Activated T-cell treated with anti-CD3 and anti-CD28 coated beads, Interleukin-2, amount 50 U/mL, for 48 hours (primary cell): ENCODE results near the gene CT83.

ENCODE experiments used
- DNase-seq, 2 experiments: peaks; one replicate each; pipeline ENCODE4 v3.0.0-alpha.2; 2020

Gene CT83, protein sequence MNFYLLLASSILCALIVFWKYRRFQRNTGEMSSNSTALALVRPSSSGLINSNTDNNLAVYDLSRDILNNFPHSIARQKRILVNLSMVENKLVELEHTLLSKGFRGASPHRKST

DNA sequence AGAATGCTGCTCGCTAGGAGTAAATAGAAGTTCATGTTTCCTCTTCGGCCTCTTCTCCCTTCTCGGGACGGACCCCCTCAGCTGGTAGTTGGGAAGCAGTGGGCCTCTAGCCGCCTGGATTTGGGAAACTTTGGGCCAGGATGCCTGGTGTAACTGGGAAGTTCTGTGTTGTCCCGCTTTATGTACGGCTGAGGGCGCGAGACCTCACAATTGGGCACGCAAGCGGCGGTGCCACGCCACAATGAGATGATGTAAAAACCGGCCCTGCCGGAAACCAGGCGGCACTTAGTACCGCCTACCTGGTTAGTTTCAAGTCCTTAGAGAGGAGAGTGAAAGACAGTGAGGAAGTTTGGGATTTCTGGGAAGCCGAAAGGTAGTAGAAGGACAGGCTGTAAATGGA, at the start of gene CT83:
Gene CT83, minus strand, starts transcription at position 155 of the 400 bp plus-strand sequence. Its CDS starts 120 bp downstream, at position 35.
- DNase-seq = no peak

DNA sequence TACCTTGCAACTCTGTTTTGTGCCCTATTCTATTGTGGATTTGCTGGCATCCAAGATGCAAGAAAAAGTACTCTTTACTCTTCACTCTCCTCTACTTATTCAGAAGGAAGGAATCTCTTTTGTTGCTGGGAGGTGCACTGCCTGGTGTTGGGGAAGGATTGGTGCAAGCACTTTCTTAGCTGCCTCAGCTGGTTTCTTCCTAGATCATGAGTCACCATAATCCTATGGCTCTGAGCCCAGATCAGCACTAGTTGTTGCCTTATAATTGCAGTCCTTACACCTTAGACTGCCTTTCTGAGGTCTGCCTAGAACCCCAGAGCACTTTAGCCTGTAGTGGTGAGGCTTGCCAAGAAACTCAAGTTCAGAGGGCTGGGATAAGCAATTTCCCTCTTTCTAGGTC, 37.0 kb upstream of the CT83 start:
- no peak for DNase-seq

DNA sequence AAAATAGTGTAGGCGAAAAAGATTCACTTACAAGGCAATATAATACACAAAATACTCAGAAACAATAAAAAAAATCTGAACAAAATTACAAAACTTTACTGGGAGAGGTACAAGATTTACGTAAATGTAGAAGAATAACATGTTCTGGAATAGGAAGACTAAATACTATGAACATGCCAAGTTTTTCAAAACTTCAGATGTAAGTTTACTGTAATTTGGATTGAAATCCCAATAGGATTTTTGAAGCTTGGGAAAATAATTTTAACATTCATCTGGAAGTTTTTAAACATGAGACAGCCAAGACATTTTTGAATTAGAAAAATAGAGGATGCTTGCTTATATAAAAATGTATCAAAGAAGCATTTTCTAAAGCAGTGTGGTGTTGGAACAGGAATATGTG, 30.5 kb upstream of the CT83 start:
- no peak for DNase-seq

DNA sequence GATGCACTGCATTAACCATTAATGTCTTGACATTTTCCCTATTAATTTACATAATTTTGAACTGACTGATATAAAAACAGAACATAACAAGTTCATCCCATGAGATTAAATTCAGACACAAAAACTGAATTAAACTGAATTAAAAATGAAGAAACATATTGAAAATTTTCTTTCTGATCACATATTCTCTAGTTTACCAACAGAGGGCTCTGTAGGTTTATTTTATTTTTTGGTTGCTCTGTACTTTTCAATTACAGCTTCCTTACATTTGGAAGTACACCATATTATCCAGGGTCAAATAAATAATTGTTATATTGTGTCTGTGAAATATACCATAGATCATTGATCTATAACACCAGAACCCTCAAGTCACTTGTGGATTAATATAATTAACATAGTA, 27.3 kb upstream of the CT83 start:
- no peak for DNase-seq

DNA sequence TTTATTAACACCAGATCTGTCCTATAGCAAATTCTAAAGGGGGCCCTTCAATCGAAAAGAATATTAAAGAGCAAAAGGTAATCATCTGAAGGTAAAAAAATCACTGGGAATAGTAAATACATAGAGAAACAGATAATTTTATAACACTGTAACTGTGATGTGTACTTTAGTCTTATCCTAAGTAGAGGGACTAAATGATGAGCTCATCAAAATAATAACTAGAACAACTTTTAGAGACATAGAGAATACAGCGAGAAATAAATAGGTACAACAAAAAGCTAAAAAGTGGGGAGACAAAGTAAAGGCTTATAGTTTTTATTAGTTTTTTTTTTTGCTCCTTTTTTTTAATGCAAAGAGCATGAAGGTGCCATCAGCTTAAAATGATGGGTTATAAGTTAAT, 17.3 kb upstream of the CT83 start:
- DNase-seq = no peak

DNA sequence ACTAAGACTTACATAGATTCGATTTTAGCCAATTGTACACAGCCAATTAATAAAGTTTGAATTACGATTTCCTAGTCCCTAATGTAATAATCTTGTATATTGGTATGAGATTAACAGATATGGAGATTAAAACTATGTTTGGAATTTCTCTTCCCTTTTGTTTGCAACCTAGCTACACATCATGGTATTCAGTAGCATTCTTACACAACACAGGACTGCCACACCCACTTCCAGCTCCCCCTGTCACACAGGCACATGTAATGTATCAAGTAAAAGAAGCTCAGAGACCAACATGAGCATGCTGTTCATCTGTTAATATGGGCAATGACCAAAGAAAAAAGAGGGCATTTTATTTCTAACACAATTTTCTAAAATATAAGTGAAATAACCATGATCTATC, 13.6 kb downstream of the CT83 start:
- no peak for DNase-seq

DNA sequence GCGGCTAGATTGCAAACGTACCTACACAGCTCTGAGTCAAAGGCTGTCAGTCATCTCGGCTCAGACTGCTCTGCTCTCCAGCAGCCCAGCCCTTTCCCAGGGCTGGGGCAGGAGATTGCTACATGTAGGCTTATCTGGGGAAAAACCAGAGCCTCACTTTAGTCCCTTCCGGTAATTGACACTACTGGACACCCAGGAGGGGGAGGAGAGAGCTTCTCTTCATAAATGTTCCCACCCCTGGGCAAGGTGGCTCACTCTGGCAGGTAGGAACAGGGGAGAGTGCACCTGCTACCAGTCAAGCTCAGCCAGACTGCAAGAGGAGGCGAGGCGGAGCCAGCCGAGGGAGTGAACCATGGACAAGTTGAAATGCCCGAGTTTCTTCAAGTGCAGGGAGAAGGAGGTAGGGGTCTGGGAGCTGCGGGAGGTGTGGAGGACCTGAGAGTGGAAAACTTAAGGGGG, 26.4 kb downstream of the CT83 start, which contains the start of gene SLC6A14:
Gene SLC6A14, plus strand, starts transcription at position 249 of the 459 bp plus-strand sequence. Its CDS starts 104 bp downstream, at position 353.
- DNase-seq = no peak

DNA sequence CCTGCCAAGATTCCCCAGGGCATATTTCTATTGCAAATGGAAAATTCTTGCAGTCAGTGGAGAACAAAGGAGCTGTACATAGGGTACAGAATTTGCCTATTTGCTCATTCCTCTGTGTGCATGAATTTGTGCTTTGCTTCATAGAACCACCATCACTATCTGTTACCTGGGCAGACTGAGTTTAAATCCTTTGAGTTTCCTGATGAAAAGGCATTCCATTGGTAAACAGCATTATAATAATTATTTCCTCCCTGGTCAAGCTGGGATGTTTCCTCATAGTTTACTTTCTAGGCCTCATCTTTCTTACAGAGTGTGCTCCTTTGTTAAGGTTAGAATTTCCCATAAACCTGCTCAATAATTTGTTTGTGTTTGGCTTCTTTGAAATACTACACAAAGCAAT, 27.2 kb downstream of the CT83 start:
- DNase-seq = no peak

DNA sequence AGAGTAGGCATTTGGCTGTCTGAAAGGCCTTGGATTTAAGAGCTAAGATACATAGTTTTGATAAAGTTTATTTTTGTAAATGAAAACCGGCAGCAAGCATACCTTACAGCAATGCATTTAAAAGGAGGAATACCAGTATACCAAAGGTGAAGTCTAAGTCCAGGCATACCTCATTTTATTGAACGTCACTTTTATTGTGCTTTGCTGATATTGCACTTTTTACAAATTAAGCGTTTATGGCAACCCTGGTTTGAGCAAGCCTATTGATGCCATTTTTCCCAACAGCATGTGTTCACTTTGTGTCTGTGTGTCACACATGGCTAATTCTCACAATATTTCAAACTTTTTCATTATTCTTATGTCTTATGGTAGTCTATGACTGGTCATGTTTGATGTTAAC, 34.8 kb downstream of the CT83 start:
- no peak for DNase-seq

DNA sequence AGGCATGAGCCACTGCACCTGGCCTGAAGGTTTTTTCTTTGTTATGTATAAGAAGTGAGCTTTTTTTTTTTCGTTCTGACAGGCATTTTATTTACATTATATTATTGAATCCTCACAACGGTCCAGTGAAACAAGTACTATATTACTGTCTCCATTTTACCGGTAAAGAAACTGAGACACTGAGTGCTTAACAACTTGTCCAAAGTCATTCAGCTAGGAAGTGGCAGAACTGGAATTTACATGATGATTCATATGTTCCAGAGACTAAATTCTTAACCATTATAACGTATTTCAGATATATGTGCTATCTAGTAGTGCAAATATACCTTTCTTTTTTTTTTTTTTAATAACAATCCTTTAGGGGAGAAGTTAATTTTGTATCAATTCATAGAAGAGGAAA, 44.8 kb downstream of the CT83 start:
- DNase-seq = no peak

DNA sequence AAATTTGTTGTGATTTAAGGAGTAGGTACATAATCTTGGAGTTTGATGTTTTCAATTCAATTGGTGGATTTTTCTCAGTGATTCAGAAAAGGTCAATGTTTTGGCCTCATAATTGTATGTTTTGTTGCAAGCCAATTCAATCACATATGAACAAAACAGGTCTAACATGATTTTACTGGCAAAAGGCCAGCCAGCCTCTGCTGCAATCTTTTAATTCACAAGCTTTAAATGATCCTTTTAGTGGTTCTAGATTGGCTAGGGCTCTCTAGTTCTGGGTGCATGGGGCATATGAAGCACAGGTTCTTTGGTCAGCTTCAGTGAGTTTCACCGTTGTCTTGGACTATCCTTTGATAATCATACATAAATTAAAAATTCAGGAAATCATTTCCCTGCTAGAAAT, 45.6 kb downstream of the CT83 start:
- DNase-seq = no peak

DNA sequence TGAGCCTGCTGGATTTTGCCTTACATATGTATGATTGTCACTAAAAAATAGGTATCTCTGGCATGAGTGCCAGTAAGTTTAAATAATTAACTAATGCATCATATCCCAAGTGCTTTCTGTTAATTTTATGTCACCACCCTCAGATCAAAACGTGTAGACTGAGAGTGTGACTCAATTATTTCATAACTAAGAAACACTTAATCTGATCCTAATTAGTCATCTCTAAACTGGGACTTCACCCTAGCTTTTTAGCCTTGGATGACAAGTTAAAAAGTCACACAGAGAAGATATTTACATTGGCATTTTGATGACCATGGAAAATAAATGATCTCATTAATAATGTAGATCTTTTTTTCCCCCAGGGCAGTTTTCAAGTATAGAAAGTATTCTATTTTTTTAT, 49.5 kb downstream of the CT83 start:
- DNase-seq = no peak
